GM23338 (cell line): ENCODE data around the gene MLLT6. TPM values are rescaled to one million over a fixed set of nuclear protein-coding genes. Genes with fewer than 3 reads are reported as not detected.

Experiments used
- ATAC-seq: fragments of 200-7000 bp; cut with Tn5 transposase; 3 replicates; pipeline ENCODE4 v1.9.1; 2020
- DNase-seq: peaks from one replicate; pipeline ENCODE4 v3.0.0-alpha.2; 2015; ENCODE audit warnings: low spot score
- H2AFZ ChIP-seq: fragments of 200-600 bp; sonication (generic); 2 replicates; pipeline ENCODE4 v1.8.0; 2016; ENCODE audit warnings: antibody characterized with exemption, mild to moderate bottlenecking, moderate library complexity
- H3F3A ChIP-seq: fragments of 200-600 bp; sonication (generic); replicated peaks from 2 replicates; pipeline ENCODE4 v1.8.0; 2017; ENCODE audit warnings: antibody characterized with exemption, mixed run types, low read depth
- H3K27ac ChIP-seq: fragments of 200-600 bp; sonication (generic); 2 replicates; pipeline ENCODE4 v1.6.1; 2016; ENCODE audit warnings: low read depth
- H3K27me3 ChIP-seq: fragments of 200-600 bp; sonication (generic); 2 replicates; pipeline ENCODE4 v1.8.0; 2016; ENCODE audit warnings: mild to moderate bottlenecking, mixed run types, moderate library complexity; ENCODE audit not compliant: insufficient read depth
- H3K36me3 ChIP-seq: fragments of 200-600 bp; sonication (generic); 2 replicates; pipeline ENCODE4 v1.8.0; 2016; ENCODE audit warnings: mild to moderate bottlenecking; ENCODE audit not compliant: insufficient read depth
- H3K4me1 ChIP-seq: fragments of 200-600 bp; sonication (generic); 2 replicates; pipeline ENCODE4 v1.8.0; 2016; ENCODE audit warnings: mild to moderate bottlenecking, moderate library complexity; ENCODE audit not compliant: insufficient read depth
- H3K4me2 ChIP-seq: fragments of 200-600 bp; sonication (generic); 2 replicates; pipeline ENCODE4 v1.7.1; 2017; ENCODE audit warnings: mixed run types
- H3K4me3 ChIP-seq: fragments of 200-600 bp; sonication (generic); 2 replicates; pipeline ENCODE4 v1.6.1; 2016; ENCODE audit warnings: mixed run types
- H3K79me2 ChIP-seq: fragments of 200-600 bp; sonication (generic); replicated peaks from 2 replicates; pipeline ENCODE4 v1.8.0; 2017; ENCODE audit warnings: mild to moderate bottlenecking; ENCODE audit not compliant: insufficient read depth
- H3K9me2 ChIP-seq: fragments of 200-600 bp; sonication (generic); 2 replicates; pipeline ENCODE4 v1.8.0; 2017; ENCODE audit not compliant: insufficient read depth
- H4K20me1 ChIP-seq: fragments of 200-600 bp; sonication (generic); replicated peaks from 2 replicates; pipeline ENCODE4 v1.8.0; 2017; ENCODE audit warnings: mild to moderate bottlenecking; ENCODE audit not compliant: insufficient read depth
- H3K27ac Mint-ChIP-seq: 2 replicates; pipeline ENCODE4 v1.8.0; 2020; ENCODE audit warnings: inconsistent platforms, mild to moderate bottlenecking, moderate library complexity, mixed read lengths
- H3K27me3 Mint-ChIP-seq: 3 replicates; pipeline ENCODE4 v1.8.0; 2022; ENCODE audit warnings: low read depth, mild to moderate bottlenecking, moderate library complexity, mixed read lengths, inconsistent platforms; ENCODE audit not compliant: insufficient read depth, poor library complexity
- H3K36me3 Mint-ChIP-seq: 3 replicates; pipeline ENCODE4 v1.8.0; 2021; ENCODE audit warnings: low read depth, mild to moderate bottlenecking, inconsistent platforms, moderate library complexity, mixed read lengths
- H3K4me1 Mint-ChIP-seq: 3 replicates; pipeline ENCODE4 v1.8.0; 2020; ENCODE audit warnings: mild to moderate bottlenecking, inconsistent platforms, mixed read lengths
- H3K4me3 Mint-ChIP-seq: 3 replicates; pipeline ENCODE4 v1.8.0; 2021; ENCODE audit warnings: moderate library complexity, mild to moderate bottlenecking, inconsistent platforms, mixed read lengths
- H3K9me3 Mint-ChIP-seq: 3 replicates; pipeline ENCODE4 v1.8.0; 2020; ENCODE audit warnings: moderate library complexity, mild to moderate bottlenecking, inconsistent platforms, mixed read lengths
- CREB1 ChIP-seq: fragments of 250-450 bp; sonication (Bioruptor Pico); IDR thresholded peaks from 2 replicates; pipeline ENCODE4 v1.5.0; 2020; ENCODE audit warnings: low read depth, mild to moderate bottlenecking, moderate library complexity
- EZH2phosphoT487 ChIP-seq: fragments of 200-600 bp; sonication (generic); IDR thresholded peaks from one replicate; pipeline ENCODE4 v1.8.1; 2018; ENCODE audit warnings: antibody characterized with exemption; ENCODE audit not compliant: unreplicated experiment
- JUNB ChIP-seq: IDR thresholded peaks from one replicate; pipeline ENCODE4 v1.6.1; 2016; ENCODE audit warnings: antibody characterized with exemption; ENCODE audit not compliant: unreplicated experiment
- NANOG ChIP-seq: IDR thresholded peaks from 2 replicates; pipeline ENCODE4 v1.6.1; 2016; ENCODE audit warnings: antibody characterized with exemption, borderline replicate concordance
- POLR2AphosphoS5 ChIP-seq: IDR thresholded peaks from 2 replicates; pipeline ENCODE4 v1.6.1; 2016; ENCODE audit warnings: antibody characterized with exemption, low read depth
- STAT1 ChIP-seq: IDR thresholded peaks from one replicate; pipeline ENCODE4 v1.6.1; 2016; ENCODE audit warnings: antibody characterized with exemption; ENCODE audit not compliant: unreplicated experiment
- ZNF114 ChIP-seq: fragments of 250-450 bp; sonication (Bioruptor Pico); IDR thresholded peaks from 2 replicates; pipeline ENCODE4 v1.5.0; 2020; ENCODE audit warnings: mild to moderate bottlenecking, moderate library complexity
- ZNF331 ChIP-seq: fragments of 250-450 bp; sonication (Bioruptor Pico); IDR thresholded peaks from 2 replicates; pipeline ENCODE4 v1.5.0; 2020; ENCODE audit warnings: low read depth, mild to moderate bottlenecking, moderate library complexity
- polyA plus RNA-seq: library from polyadenylated mRNA; unstranded; fragments of >200 nt; fragmentation: Nextera tagmentation; extraction: Ambion mirVana; gene quantifications from 2 replicates; pipeline ENCODE4 v1.2.1, GENCODE V29; 2016
- total RNA-seq: library from RNA; depleted of rRNA; stranded (reverse); fragments of >200 nt; shearing (Covaris generic); gene quantifications from 2 replicates; pipeline ENCODE4 v1.2.3, GENCODE V29; 2014
- TF ChIP-seq, protein P1 (sequence below): IDR thresholded peaks from 2 replicates; pipeline ENCODE4 v1.6.1; 2016; ENCODE audit warnings: antibody characterized with exemption
- TF ChIP-seq, protein P2 (sequence below), 2 experiments: fragments of 200-600 bp in 1 of 2; sonication (generic) in 1 of 2; conservative IDR thresholded peaks; 2 replicates each; pipeline versions ENCODE4 v1.5.1 to v1.6.1; 2016 to 2017; ENCODE audit warnings: antibody characterized with exemption in 2 of 2, low read depth in 2 of 2, mild to moderate bottlenecking in 2 of 2, moderate library complexity in 1 of 2
- TF ChIP-seq, protein P3 (sequence below): fragments of 250-450 bp; sonication (Bioruptor Pico); IDR thresholded peaks from 2 replicates; pipeline ENCODE4 v1.5.0; 2020; ENCODE audit warnings: mild to moderate bottlenecking, moderate library complexity
- TF ChIP-seq, protein P4 (sequence below): IDR thresholded peaks from one replicate; pipeline ENCODE4 v1.6.1; 2018; ENCODE audit warnings: antibody characterized with exemption; ENCODE audit not compliant: unreplicated experiment

MLLT6 gene
- total and polyA plus RNA-seq, 2 experiments from 2014 or later, result 2.6 to 2.8 TPM

DNA sequence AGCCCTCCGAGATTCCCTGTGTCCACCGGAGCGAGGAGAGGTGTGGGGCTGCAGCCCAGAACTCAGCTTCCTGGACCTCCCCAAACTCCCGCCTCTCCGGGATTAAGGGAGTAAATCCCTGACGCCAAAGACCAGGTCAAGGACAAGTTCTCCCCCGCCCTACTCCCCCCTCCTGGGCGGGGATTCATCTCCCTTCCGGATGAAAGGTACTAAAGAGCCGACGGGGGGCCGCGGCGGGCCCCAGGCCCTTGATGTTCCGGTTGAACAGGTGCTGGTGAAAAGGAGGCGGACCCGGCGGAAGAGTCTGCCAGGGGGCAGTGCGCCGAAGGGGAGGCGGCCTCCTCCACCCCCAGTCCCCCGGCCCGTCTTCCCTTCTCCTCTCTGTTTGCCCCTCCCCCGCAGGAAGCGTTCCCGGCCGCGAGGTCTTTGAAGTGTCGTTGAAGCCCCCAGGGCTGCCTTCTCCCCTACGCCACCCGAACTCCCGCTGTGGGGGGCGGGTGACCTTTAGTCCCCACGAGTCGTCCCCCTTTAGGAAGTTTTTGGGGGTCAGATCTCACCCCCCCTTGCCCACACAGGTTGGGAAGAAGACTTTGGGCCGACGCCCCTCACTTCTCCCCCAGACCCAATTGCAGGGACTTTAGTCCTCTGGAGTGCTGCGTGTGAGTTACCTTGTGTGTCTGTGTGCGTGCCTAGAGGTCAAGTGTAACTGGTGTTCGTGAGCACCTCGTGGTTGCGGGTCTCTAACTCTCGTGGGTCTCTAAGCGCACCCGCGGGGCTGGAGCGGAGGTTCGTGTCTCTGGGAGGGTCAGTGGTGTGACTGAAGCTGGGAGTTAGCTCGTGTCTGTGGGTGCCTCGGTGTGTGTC, 1.1 kb upstream of the MLLT6 start:
- peaks cover 5% of the 10 kb centered on the region; the same call in 2 of the 3 replicates for H3K9me3 Mint-ChIP-seq
- peak overlapping the region; percentile 89 for H3K4me2 ChIP-seq
- no peaks in the 10 kb centered on the region for H3K79me2 ChIP-seq
- H3K4me1 Mint-ChIP-seq, result peaks cover 55% of the 10 kb centered on the region
- H3K27ac Mint-ChIP-seq, result no peak overlapping the region
- ATAC-seq (peak; percentile 59), DNase-seq (peak; percentile 99)
- H2AFZ ChIP-seq, result no peak overlapping the region
- no peak overlapping the region for H3K27ac ChIP-seq
- H3K4me1 ChIP-seq, result peaks cover 40% of the 10 kb centered on the region
- H4K20me1 ChIP-seq, result peaks cover 22% of the 10 kb centered on the region
- H3K4me3 ChIP-seq, result peak overlapping the region; percentile 67
- peaks cover 91% of the 10 kb centered on the region for H3K27me3 ChIP-seq
- peaks cover 45% of the 10 kb centered on the region for H3F3A ChIP-seq
- H3K4me3 Mint-ChIP-seq, result peak overlapping the region; percentile 80
- H3K36me3 ChIP-seq, result no peaks in the 10 kb centered on the region
- TF ChIP-seq ZNF114 (CRISPR knock-in tag) (no peak), ZNF331 (no peak), NANOG (no peak), STAT1 (no peak), EZH2phosphoT487 (no peak), JUNB (no peak), CREB1 (CRISPR knock-in tag) (peak; percentile 34; the same call in 1 of the 2 replicates), POLR2AphosphoS5 (peak; percentile 62)
- TF ChIP-seq, protein P1, sequence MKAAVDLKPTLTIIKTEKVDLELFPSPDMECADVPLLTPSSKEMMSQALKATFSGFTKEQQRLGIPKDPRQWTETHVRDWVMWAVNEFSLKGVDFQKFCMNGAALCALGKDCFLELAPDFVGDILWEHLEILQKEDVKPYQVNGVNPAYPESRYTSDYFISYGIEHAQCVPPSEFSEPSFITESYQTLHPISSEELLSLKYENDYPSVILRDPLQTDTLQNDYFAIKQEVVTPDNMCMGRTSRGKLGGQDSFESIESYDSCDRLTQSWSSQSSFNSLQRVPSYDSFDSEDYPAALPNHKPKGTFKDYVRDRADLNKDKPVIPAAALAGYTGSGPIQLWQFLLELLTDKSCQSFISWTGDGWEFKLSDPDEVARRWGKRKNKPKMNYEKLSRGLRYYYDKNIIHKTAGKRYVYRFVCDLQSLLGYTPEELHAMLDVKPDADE, result 0 out of 2 replicates have a peak, but pooled peaks have one; percentile 20
- TF ChIP-seq, protein P2, sequence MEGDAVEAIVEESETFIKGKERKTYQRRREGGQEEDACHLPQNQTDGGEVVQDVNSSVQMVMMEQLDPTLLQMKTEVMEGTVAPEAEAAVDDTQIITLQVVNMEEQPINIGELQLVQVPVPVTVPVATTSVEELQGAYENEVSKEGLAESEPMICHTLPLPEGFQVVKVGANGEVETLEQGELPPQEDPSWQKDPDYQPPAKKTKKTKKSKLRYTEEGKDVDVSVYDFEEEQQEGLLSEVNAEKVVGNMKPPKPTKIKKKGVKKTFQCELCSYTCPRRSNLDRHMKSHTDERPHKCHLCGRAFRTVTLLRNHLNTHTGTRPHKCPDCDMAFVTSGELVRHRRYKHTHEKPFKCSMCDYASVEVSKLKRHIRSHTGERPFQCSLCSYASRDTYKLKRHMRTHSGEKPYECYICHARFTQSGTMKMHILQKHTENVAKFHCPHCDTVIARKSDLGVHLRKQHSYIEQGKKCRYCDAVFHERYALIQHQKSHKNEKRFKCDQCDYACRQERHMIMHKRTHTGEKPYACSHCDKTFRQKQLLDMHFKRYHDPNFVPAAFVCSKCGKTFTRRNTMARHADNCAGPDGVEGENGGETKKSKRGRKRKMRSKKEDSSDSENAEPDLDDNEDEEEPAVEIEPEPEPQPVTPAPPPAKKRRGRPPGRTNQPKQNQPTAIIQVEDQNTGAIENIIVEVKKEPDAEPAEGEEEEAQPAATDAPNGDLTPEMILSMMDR (conservative IDR thresholded peaks at IDR 0.05; ENCODE audit: low read depth in 2 of 2), result no peak
- TF ChIP-seq, protein P3, sequence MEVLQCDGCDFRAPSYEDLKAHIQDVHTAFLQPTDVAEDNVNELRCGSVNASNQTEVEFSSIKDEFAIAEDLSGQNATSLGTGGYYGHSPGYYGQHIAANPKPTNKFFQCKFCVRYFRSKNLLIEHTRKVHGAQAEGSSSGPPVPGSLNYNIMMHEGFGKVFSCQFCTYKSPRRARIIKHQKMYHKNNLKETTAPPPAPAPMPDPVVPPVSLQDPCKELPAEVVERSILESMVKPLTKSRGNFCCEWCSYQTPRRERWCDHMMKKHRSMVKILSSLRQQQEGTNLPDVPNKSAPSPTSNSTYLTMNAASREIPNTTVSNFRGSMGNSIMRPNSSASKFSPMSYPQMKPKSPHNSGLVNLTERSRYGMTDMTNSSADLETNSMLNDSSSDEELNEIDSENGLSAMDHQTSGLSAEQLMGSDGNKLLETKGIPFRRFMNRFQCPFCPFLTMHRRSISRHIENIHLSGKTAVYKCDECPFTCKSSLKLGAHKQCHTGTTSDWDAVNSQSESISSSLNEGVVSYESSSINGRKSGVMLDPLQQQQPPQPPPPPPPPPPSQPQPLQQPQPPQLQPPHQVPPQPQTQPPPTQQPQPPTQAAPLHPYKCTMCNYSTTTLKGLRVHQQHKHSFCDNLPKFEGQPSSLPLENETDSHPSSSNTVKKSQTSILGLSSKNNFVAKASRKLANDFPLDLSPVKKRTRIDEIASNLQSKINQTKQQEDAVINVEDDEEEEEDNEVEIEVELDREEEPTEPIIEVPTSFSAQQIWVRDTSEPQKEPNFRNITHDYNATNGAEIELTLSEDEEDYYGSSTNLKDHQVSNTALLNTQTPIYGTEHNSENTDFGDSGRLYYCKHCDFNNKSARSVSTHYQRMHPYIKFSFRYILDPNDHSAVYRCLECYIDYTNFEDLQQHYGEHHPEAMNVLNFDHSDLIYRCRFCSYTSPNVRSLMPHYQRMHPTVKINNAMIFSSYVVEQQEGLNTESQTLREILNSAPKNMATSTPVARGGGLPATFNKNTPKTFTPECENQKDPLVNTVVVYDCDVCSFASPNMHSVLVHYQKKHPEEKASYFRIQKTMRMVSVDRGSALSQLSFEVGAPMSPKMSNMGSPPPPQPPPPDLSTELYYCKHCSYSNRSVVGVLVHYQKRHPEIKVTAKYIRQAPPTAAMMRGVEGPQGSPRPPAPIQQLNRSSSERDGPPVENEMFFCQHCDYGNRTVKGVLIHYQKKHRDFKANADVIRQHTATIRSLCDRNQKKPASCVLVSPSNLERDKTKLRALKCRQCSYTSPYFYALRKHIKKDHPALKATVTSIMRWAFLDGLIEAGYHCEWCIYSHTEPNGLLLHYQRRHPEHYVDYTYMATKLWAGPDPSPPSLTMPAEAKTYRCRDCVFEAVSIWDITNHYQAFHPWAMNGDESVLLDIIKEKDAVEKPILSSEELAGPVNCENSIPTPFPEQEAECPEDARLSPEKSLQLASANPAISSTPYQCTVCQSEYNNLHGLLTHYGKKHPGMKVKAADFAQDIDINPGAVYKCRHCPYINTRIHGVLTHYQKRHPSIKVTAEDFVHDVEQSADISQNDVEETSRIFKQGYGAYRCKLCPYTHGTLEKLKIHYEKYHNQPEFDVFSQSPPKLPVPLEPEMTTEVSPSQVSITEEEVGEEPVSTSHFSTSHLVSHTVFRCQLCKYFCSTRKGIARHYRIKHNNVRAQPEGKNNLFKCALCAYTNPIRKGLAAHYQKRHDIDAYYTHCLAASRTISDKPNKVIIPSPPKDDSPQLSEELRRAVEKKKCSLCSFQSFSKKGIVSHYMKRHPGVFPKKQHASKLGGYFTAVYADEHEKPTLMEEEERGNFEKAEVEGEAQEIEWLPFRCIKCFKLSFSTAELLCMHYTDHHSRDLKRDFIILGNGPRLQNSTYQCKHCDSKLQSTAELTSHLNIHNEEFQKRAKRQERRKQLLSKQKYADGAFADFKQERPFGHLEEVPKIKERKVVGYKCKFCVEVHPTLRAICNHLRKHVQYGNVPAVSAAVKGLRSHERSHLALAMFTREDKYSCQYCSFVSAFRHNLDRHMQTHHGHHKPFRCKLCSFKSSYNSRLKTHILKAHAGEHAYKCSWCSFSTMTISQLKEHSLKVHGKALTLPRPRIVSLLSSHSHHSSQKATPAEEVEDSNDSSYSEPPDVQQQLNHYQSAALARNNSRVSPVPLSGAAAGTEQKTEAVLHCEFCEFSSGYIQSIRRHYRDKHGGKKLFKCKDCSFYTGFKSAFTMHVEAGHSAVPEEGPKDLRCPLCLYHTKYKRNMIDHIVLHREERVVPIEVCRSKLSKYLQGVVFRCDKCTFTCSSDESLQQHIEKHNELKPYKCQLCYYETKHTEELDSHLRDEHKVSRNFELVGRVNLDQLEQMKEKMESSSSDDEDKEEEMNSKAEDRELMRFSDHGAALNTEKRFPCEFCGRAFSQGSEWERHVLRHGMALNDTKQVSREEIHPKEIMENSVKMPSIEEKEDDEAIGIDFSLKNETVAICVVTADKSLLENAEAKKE (CRISPR knock-in tag), result no peak
- TF ChIP-seq, protein P4, sequence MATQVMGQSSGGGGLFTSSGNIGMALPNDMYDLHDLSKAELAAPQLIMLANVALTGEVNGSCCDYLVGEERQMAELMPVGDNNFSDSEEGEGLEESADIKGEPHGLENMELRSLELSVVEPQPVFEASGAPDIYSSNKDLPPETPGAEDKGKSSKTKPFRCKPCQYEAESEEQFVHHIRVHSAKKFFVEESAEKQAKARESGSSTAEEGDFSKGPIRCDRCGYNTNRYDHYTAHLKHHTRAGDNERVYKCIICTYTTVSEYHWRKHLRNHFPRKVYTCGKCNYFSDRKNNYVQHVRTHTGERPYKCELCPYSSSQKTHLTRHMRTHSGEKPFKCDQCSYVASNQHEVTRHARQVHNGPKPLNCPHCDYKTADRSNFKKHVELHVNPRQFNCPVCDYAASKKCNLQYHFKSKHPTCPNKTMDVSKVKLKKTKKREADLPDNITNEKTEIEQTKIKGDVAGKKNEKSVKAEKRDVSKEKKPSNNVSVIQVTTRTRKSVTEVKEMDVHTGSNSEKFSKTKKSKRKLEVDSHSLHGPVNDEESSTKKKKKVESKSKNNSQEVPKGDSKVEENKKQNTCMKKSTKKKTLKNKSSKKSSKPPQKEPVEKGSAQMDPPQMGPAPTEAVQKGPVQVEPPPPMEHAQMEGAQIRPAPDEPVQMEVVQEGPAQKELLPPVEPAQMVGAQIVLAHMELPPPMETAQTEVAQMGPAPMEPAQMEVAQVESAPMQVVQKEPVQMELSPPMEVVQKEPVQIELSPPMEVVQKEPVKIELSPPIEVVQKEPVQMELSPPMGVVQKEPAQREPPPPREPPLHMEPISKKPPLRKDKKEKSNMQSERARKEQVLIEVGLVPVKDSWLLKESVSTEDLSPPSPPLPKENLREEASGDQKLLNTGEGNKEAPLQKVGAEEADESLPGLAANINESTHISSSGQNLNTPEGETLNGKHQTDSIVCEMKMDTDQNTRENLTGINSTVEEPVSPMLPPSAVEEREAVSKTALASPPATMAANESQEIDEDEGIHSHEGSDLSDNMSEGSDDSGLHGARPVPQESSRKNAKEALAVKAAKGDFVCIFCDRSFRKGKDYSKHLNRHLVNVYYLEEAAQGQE, result no peak
- peaks cover 8% of the 10 kb centered on the region; the same call in 2 of the 3 replicates for H3K36me3 Mint-ChIP-seq
- no peaks in the 10 kb centered on the region for H3K9me2 ChIP-seq
- H3K27me3 Mint-ChIP-seq, result peaks cover 84% of the 10 kb centered on the region
